Stomach (tissue), 4 donors: Measurements from ENCODE around the gene EIF3L.

Experiments
- POLR2AphosphoS5 ChIP-seq, 3 donors: sonication (generic); formaldehyde crosslinking; IDR thresholded peaks; one replicate each; pipeline ENCODE4 v1.6.1; 2016; ENCODE audit warnings: antibody characterized with exemption in 3 of 3
- TF ChIP-seq, protein P1 (sequence below), 7 experiments: fragments of 450-650 bp in 4 of 7; fragments of 200-600 bp in 3 of 7; sonication (generic) in 3 of 7; IDR thresholded peaks; one replicate each; pipeline ENCODE4 v1.5.1; 2016 to 2019; ENCODE audit warnings: antibody characterized with exemption in 7 of 7, control low read depth in 2 of 7, mild to moderate bottlenecking in 1 of 7

DNA sequence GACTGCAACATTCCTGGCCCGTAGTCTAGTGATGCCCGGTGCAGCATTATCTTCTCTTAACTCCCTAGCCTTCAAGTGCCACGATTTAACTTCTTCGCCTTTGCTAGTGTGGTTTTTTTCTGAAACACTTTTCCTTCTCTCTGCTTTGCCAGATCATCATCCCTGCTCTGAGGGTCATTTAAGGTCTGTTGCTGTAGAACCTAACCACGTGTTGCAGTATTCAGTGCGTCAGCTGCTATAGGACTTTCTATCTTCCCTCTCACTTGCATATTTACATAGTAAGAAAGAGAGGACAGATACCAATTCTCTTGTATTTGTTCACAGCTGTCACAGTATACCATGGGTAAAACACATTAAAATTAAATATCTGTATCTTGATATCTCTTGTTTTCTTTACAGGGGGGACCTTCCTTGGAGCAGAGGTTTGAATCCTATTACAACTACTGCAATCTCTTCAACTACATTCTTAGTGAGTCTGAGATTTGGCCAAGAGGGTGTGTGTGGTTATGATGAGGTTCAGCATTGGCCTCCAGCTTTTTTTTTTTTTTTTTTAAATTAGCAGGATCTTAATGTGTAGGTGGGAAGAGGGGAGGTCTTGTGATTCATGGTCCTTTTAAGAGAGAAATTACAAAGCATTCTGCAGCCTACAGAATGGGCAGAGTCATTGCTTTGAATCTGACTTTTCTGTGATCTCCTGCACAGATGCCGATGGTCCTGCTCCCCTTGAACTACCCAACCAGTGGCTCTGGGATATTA, 13.5 kb downstream of the EIF3L start:
- TF ChIP-seq, protein P1, sequence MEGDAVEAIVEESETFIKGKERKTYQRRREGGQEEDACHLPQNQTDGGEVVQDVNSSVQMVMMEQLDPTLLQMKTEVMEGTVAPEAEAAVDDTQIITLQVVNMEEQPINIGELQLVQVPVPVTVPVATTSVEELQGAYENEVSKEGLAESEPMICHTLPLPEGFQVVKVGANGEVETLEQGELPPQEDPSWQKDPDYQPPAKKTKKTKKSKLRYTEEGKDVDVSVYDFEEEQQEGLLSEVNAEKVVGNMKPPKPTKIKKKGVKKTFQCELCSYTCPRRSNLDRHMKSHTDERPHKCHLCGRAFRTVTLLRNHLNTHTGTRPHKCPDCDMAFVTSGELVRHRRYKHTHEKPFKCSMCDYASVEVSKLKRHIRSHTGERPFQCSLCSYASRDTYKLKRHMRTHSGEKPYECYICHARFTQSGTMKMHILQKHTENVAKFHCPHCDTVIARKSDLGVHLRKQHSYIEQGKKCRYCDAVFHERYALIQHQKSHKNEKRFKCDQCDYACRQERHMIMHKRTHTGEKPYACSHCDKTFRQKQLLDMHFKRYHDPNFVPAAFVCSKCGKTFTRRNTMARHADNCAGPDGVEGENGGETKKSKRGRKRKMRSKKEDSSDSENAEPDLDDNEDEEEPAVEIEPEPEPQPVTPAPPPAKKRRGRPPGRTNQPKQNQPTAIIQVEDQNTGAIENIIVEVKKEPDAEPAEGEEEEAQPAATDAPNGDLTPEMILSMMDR (IDR thresholded peaks at IDR 0.05) = no peak
- TF ChIP-seq POLR2AphosphoS5 (IDR thresholded peaks at IDR 0.05) = no peak
